HTERT RPE-1 (cell line): ENCODE measurements around the gene RANBP17.
"Not testable (repeated sequence)": the region's sequence is repeated elsewhere in the genome, so short reads cannot be mapped to it uniquely, and the experiment has no call there.

Source experiments
- in situ Hi-C: fragments of 300-500 bp; cut with MboI; formaldehyde crosslinking; loops from 4 replicates; pipeline ENCODE4 v1.14.3; 2020; ENCODE audit warnings: low sequenced_read_pairs

The RANBP17 gene

DNA sequence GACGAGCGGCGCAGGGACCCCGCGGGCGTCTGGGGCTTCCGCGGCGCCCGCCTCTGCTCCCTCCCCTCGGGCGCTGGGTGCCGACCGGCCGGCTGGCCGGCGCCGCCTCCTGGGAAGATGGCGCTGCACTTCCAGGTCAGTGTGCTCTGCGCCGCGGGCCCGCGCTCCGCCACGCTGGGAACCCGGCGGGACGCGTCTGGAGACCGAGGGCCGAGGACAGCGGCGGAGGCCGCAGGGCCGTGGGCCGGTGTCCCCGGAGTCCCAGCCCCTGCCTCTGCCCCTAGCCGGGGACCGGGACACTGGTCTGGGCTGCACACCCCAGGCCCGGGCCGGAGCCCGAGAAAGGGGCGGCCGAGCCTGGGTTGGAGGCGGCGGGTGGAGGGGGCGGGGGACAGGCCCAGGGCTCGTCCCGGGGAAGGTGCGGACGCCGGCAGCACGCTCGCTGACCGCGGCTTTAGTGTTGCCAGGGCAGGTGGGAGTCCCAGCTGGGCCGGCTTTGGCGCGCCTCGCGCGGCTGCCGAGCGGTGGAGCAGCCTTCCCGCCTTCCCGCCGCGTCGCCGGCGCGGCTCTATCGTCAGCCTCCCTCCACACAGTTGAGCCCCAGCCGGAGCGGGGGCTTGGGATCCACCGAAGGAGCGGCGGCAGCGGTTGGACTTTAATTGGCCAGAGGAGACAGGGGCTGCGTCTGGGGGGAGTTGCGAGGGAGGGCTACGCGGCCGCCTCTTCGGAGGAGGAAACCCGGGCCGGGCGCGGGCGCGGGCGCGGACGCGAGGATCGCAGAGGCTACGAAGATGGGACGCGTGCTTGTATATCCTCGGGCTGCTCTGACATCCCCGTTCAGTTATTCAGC lies at the start of gene RANBP17:
RANBP17 (plus strand) TSS at position 102 of the 850 bp plus-strand sequence.
- in situ Hi-C loops = no loop called here

DNA sequence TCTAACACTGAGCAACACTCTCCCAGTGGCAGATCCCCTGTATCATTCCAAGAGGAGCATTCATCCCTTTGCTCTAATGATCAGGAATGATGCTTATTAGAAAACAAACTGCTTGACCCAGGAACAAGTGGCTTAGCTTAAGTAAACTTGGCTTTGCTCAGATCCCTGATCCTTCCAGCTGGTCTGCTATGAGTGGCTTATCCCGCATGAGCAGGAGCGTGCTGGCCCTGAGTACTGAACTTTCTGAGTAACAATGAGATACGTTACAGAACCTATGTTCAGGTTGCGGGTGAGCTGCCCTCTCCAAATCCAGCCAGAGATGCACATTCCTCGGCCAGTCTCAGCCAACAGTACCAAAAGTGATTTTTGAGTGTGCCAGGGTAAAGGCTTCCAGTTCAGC lies 48.6 kb upstream of the RANBP17 start:
- in situ Hi-C loops = no loop called here

DNA sequence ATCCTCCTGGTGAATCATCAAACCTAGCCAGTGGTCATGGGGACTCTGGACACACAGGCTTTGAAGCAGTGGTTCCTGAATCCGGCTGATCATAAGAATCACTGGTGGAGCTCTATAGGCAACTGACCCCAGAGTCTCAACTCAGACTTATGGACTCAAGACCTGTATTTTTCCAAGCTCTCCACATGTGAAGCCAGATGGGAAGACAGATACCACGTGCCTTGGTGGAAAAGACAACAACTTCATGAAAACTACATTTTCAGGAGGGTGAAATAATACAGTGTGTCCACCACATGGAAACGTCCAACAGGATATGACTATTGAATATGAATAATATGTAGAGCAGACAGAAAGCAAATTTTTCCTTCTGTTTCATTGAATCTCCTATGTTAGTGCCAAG lies 44.6 kb upstream of the RANBP17 start:
- in situ Hi-C loops = no loop called here

DNA sequence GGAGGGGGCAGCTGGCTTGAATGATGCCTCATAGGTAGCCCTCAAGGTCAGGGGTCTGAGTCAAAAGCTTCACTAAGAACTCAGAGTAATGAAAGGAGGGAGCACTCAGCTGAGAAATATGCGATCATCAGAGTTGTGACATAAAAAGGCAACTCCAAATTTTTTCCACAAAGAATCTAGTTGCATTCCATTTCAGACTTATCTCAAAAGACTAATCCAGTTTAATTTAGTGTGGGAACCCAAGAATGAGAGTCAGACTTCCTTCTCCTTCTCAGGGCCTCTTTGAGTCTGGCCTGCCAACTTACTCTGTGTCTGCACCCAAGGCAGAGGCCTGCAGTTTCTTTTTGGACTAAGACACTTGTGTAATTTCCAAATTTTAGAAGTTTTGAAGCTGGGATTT lies 43.6 kb upstream of the RANBP17 start:
- in situ Hi-C loops = no loop called here

DNA sequence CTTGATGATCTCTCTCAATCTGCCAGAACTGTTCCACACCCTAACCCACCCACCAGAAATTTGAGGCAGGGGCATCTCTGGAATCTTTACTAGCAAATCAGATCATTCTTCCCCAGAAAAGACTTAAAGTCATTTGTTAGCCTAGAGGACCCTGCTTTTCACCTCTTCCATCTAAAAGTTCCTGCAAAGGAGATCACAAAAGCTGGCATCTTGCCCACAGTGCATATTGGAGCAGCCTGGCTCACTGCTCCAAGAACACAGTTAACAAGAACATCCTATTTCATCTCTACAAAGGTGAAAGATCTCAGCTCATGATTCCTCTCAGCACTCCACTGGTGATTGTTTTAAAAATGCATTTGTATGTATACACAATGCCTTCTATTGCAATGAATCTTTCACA lies 42.0 kb upstream of the RANBP17 start:
- in situ Hi-C loops = no loop called here

- in situ Hi-C loops = no loop called here
Observed at GRCh38 chr5:170821257-170821800, 40.5 kb upstream of the RANBP17 start.

DNA sequence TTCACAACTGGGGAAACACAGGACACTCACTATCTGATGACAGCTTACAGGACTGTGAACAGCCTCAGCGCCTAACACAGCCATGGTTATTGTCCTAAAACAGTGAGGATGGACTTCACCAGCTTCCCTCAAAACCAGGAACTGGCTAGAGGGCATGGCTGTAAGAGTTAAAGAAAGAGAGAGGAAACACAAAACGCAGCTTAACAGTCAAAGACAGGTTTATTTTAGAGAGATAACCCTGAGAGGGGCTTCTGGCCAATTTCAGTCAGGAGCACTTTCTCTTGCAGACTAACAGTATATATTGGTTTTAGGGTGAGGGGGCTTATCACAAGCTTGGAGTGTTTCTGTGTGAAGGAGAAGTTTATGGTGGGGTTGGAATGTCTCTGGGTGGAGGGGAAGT lies 35.7 kb upstream of the RANBP17 start:
- in situ Hi-C loops = no loop called here

- in situ Hi-C loops = no loop called here
Observed at GRCh38 chr5:170832241-170832640, 29.6 kb upstream of the RANBP17 start.

GRCh38 chr5:170833981-170834380 lies 27.8 kb upstream of the RANBP17 start:
- in situ Hi-C loops = not testable (repeated sequence)

GRCh38 chr5:170836226-170836625 lies 25.6 kb upstream of the RANBP17 start:
- in situ Hi-C loops = no loop called here

DNA sequence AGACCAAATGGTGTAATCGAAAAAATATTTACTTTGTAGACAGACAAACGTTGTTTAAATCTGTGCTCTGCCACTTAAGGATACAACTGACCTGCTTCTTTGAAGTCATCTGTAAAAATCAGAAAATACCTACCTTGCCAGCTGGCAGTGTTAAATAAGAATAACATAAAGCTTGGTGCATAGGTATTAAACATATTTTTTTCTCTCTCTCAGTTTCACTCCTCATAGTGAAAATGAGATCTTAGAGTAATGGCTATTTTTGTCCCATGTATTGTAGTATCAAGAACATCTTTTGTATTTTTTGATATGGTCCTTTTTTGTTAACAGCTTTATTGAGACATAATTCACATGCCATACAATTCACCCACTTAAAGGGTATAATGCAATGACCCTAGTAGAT lies 17.9 kb upstream of the RANBP17 start:
- in situ Hi-C loops = no loop called here

- in situ Hi-C loops = no loop called here
Observed at GRCh38 chr5:170844651-170845050, 17.2 kb upstream of the RANBP17 start.

DNA sequence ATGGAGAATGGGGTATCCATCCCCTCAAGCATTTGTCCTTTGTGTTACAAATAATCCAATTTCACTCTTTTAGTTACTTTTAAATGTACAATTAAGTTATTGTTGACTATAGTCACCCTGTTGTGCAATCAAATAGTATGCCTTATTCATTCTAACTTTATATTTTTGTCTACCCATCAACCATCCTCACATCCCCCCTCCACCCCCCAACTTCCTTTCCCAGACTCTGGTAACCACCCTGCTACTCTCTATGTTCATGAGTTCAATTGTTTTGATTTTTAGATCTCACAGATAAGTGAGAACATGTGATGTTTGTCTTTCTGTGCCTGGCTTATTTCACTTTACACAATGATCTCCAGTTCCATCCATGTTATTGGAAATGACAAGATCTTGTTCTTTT lies 15.4 kb upstream of the RANBP17 start:
- in situ Hi-C loops = no loop called here

- in situ Hi-C loops = no loop called here
Observed at GRCh38 chr5:170846846-170847245, 15.0 kb upstream of the RANBP17 start.

- in situ Hi-C loops = no loop called here
Observed at GRCh38 chr5:170848033-170848432, 13.8 kb upstream of the RANBP17 start.

DNA sequence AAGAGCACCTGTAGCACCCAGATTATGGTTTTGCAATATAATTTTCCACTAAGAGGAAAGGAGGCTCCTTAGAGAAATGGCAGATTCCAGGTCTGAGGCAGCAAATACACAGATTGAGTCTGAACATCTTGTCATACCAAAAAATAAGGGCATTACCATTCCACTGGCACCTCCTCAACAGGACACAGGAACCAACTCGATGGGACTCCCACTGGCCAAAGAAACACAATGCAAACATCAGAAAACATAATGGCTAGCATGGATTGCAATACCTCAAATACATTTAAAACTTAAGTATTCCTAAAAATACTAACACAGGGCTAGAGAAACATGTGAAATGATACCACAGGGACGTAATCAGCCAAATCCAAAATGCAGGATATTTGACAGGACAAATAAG lies 12.4 kb upstream of the RANBP17 start:
- in situ Hi-C loops = no loop called here

DNA sequence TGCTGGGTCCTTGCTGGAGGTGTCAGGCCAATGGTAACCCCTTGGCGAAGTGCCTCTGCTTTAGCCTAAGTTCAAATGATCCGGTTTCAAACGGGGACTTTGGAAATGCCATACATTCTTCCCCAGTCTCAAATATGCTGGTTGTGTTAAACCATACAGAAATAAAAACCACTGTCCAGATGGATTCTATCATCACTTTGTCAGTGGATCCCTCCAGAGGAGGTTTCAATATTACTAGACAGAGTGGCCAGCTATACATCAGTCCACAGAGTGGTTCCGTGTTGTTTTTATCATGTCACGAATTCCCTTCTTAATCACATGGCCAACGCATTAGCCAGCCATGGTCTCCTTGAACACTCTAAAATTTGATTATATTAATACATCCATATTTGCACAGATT lies 7.3 kb upstream of the RANBP17 start:
- in situ Hi-C loops = no loop called here

GRCh38 chr5:170857066-170857465 lies 4.8 kb upstream of the RANBP17 start:
- in situ Hi-C loops = no loop called here

DNA sequence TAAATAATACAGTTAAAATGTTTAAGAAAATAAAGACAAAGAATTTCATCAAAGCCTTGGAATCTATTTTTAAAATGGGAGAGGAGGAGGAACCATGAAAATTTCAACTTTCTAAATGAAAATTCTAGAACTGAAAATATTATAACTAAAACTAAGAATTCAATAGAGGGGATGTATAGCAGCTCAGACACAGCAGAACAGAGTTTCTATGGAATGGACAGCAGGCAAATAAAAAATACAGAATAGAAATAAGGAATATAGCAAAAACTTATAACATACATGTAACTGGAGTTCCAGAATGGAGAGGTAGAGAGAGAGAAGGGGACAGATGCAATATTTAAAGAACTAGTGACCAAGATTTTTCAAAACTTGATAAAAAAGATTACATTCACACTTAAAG lies 1.4 kb upstream of the RANBP17 start:
- in situ Hi-C loops = no loop called here

- in situ Hi-C loops = no loop called here
Observed at GRCh38 chr5:170860818-170861666, 776 bp upstream of the RANBP17 start.

DNA sequence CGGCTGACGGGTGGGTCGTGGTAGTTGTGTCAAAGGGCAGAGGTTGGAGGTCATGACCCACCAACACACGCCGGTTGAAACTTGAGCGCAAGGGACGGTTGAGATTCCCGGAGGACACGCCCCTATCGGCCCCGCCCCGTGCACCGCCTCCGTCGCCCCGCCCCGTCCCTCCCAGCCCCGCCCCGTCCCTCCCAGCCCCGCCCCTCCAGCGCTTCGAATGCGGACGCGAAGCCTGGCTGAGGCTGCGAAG lies 226 bp upstream of the RANBP17 start:
- in situ Hi-C loops = no loop called here

DNA sequence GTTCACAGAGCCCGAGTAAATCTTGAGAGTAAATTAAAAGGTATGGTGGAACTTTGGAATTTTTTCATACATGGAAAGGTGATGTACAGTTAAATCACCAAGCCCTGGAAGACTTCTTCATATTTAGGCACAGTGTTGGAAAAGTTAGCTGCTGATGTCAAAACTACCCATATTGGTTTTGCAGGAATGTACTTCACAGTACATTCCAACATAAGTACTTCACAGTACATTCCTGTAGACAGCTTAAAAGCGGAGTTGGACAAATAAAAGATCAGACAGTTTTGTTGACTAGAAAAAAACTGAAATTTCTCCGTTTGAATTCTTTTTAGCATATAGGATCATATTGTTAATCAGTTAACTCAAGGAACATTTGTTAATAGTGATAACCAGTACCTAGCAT lies 1.8 kb downstream of the RANBP17 start:
- in situ Hi-C loops = no loop called here
